Left ventricle myocardium superior (tissue), 1 donor: ENCODE results near the gene ZNF548. TPM values are rescaled to one million over a fixed set of nuclear protein-coding genes. Genes with fewer than 3 reads are reported as not detected.
"Not testable (repeated sequence)": the region's sequence is repeated elsewhere in the genome, so short reads cannot be mapped to it uniquely, and the experiment has no call there.

Experiments used
- ATAC-seq: fragments of 200-7000 bp; cut with Tn5 transposase; one replicate; pipeline ENCODE4 v1.9.1; 2020; ENCODE audit warnings: mild to moderate bottlenecking, moderate library complexity
- DNase-seq: peaks from one replicate; pipeline ENCODE4 v3.0.0-alpha.2; 2020
- intact Hi-C: fragments of 100-400 bp; cut with micrococcal nuclease; formaldehyde crosslinking; loops from one replicate; pipeline ENCODE4 v1.11.0; 2022
- long read RNA-seq: library from polyadenylated mRNA; unstranded; transcript quantifications from one replicate; pipeline ENCODE4 v2.0.0, GENCODE V29; 2021
- total RNA-seq: library from RNA; stranded (reverse); fragmentation: NEBNext Ultra II Directional; extraction: Animal tissue kit (Norgen Biotek cat#: 25700); gene quantifications from one replicate; pipeline ENCODE4 v1.2.1, GENCODE V29; 2021
- donor health status: DM: no; HTN: yes; CAD: no; lungs with severe emphysema.

ZNF548 gene
- total RNA-seq: 17.8 TPM
- long read RNA-seq, transcript ZNF548-201 (4 exons, 2,115 nt): major isoform, 25 of 30 reads
- long read RNA-seq, partial matches to known transcripts: 0 of 30 reads
- long read RNA-seq, other reads (novel, unspliced or antisense): 2 of 30 reads

DNA sequence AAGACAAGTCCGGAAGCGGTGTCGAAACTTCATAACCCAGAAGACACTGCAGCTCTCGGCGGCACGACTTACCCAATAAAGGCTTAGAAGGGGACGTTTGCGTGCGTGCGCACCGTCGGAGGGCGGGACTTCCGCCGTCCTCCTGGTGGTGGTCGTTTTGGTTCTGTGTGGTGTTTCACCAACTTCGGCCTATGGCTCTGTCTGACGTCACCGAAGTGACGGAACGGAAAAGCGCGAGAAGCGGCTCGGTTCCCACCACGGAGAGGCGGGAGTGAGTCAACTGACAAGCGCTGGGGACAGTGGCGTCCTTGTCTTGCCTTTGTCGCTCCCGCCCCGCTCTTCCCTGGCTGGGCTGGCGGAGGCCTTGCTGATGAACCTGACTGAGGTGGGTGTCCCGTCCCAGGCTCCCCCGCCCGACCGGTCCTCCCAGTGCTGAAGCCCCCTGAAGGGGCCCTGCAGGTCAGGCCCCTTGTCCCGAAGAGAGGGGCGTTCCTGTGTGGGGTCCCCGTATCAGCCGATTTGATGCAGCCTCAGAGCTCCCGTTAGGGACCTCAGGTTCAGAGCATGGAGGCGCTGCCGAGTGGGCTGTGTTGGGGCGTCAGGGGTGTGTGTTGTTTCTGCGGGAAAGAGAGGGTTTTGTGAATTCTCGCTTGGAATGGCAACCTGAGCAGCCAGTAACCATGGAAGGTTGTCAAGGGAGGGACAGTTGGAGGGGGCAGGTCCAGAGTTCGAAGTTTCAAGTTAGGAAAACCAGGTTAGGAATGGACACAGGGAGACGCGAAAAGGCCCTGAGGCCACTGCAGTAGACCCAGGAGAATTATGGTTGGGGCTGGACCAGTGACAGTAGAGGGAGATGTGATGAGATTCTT lies at the start of gene ZNF548:
Gene ZNF548 (plus strand): TSS at position 125 of the 869 bp plus-strand sequence. CDS start 246 bp downstream, at position 371.
- peak; percentile 99 for ATAC-seq
- intact Hi-C loops: no loop called here
- peak; percentile 97 for DNase-seq

DNA sequence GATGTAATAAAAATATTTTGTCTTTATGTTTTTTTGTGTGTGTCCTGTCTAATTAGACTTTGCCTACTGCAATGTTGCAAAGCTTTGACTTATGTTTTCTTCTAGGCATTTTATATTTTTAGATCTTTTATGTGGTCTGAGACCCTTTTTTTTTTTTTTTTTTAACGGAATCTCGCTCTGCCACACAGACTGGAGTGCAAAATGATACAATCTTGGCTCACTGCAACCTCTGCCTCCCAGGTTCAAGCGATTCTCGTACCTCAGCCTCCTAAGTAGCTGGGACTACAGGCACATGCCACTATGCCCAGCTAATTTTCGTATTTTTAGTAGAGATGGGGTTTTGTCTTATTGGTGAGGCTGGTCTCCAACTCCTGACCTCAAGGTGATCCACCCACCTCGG lies 47.1 kb upstream of the ZNF548 start:
- no peak for ATAC-seq

DNA sequence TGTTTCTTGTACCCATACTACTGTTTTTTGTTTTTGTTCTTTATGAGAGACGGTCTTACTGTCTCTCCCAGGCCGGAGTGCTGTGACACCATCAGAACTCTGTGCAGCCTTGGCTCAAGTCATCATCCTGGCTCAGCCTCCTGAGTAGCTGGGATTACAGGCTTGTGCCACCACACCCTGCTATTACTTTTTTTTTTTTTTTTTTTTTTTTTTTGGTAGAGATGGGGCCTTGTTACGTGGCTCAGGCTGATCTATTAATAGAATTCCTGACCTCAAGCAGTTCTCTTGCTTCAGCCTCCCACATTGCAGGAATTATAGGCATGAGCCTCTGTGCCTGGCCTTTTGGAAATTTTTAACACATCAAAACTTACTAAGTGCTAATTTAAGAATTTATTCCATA lies 41.5 kb upstream of the ZNF548 start:
- intact Hi-C loops: no loop called here
- DNase-seq: no peak
- no peak for ATAC-seq

More for the DNA sequence above, 47.1 kb upstream of the ZNF548 start:
- intact Hi-C loops: no loop called here
- no peak for DNase-seq

DNA sequence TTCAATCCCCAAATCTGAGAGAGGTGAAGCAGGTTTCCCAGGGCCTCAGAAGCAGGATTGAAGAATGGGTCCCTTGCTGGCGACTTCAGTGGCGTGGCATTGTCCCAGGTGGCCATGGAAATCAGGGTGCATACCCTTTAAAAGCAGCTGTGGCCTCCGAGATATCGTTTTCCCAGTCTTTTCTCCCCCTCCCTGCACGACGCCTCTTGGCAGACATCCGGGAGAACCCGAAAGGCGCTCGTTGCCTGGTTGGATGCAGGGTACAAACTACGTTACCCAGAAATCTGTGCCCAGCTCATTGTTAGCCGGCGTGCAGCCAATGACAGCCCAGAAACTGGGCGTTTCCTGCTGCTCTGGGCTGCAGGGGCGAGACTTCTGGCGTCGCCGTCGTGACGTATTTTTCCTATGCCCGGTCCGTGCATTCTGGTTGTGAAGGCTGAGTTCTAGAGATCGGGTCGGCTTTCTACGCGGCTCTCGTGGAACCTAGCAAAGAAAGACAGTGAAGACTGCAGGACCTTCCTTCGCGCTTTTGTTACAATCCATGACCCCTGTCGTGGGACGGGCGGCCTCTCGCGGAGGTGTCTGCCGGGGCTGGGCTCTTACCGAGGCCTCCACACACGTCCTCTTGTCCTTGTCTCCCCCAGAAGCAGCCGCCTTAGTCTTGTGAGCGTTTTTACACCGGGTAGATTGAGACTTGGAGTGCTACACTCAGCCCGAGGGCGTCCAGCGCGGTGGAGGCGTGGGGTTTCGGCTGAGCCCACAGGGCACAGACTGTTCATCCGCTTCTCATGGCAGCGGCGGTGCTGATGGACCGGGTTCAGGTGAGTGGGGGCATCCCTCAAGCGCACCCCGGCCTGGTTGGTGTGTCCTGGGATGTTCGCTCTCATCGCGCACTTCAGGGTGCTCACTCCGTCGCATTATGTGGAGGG lies 38.5 kb upstream of the ZNF548 start, which contains the start of gene ZNF304:
Gene ZNF304 (plus strand): TSS at position 395 of the 929 bp plus-strand sequence. CDS start 394 bp downstream, at position 789.
- intact Hi-C loops: no loop called here
- ATAC-seq (peak; percentile 98), DNase-seq (peak; percentile 96)

DNA sequence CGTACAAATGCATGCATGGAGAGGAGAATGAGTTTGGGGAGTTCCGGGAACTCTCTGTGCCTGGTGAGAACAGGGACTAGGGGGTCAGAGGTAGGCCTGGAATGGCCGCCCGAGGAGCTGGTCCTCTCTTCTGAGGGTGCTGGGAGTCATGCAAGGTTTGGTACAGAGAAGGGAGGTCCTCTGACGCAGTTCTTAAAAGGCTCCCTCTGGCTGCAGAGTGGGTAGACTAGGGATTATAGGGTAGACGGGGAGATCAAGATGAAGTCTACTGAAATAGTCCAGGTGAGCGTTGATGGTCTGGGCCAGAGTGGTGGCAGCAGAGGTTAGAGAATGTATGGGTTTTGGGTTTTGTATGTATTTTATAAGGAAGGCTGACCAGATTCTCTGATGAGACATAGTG lies 37.8 kb upstream of the ZNF548 start:
- no peak for DNase-seq
- peak; percentile 14 for ATAC-seq
- intact Hi-C loops: no loop called here

DNA sequence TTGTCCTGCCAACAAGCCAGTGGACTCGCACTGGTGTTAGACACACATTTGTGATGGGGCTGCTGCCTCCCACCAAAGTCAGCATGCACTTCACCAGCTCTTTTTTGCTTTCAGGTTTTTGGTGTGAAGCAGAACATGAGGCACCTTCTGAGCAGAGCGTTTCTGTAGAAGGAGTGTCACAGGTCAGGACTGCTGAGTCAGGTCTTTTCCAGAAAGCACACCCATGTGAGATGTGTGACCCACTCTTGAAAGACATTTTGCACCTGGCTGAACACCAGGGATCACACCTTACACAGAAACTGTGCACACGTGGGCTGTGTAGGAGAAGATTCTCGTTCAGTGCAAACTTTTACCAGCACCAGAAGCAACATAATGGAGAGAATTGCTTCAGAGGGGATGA lies 33.7 kb upstream of the ZNF548 start:
- intact Hi-C loops: no loop called here
- DNase-seq: no peak
- no peak for ATAC-seq

DNA sequence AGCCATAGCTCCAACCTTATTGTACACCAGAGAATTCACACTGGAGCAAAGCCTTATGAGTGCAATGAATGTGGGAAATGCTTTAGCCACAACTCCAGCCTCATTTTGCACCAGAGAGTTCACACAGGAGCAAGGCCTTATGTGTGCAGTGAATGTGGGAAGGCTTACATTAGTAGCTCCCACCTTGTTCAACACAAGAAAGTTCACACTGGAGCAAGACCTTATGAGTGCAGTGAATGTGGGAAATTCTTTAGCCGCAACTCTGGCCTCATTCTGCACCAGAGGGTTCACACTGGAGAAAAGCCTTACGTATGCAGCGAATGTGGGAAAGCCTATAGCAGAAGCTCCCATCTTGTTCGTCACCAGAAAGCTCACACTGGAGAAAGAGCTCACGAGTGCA lies 32.2 kb upstream of the ZNF548 start:
- DNase-seq (no peak), ATAC-seq (no peak)
- intact Hi-C loops: no loop called here

DNA sequence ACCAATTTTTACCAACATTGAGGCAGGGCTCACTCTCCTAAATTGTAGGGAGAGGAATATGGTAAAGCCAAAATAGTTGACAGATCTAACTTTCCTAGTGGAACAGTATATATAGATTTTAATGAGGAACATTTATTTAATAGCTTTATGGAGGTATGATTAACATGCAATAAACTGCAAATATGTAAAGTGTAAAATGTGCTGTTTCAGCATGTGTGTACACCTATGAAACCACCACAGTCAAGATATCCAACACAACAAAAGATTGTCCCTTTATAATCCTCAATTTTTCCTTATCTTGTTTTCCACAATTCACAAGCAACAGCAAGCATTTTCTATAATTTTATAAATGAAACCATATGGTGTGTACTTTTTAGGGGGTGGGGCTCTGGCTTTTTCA lies 30.4 kb upstream of the ZNF548 start:
- ATAC-seq: no peak
- intact Hi-C loops: no loop called here

DNA sequence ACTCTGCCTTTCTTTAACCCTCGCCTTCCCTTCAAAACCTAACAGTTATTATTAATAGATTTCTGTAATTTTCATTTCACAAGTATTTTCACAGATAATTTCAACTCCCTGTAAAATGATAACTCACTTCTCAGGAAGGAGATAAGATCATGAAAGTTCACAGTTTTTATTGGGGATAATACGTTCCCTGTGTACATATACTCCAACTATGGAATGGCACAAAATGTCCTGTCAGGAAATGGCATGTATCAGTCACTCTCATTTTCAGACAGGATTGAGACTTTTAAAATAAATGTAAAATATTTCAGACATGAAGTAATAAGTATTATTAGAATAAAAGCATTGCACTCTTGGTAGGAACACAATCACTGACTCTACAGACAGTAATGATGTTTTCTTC lies 27.2 kb upstream of the ZNF548 start:
- no peak for DNase-seq
- intact Hi-C loops: no loop called here
- no peak for ATAC-seq

More for the DNA sequence above, 30.4 kb upstream of the ZNF548 start:
- no peak for DNase-seq

DNA sequence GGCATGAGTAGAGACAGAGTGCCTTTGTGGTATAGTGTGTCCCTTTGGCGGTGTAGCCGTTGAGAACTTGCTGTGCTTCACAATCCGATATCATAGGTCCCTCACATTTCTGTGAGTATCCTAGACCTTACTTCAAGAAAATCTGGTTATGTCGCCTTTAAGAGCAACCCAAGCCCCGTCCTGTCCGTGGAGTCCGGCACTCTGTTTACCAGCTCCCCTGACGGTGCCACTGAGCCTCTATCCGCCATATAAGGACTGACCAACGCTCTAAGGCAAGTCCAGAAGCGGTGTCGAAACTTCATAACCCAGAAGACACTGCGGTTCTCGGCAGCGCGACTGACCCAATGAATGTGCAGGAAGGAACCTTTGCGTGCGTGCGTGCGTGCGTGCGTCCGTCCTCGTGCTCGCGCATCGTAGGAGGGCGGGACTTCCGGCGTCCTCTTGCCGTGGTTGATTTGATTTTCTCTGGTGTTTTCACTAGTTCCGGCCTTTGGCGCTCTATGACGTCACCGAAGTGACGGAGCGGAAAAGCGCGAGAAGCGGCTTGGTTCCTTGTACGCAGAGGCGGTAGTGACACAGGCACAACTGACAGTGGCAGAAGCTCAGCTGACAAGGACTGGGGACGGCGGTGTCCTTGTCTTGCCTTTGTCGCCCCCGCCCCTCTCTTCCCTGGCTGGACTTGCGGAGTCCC lies 26.5 kb upstream of the ZNF548 start, which contains the start of the genes TRAPPC2B and ZNF547:
Gene TRAPPC2B (plus strand): TSS at position 555 of the 691 bp plus-strand sequence. CDS start 1,283 bp downstream, outside the sequence.
Gene ZNF547 (plus strand): TSS at position 555 of the 691 bp plus-strand sequence. CDS start 5,005 bp downstream, outside the sequence.
- intact Hi-C loops: no loop called here
- DNase-seq (peak; percentile 100), ATAC-seq (peak; percentile 96)

DNA sequence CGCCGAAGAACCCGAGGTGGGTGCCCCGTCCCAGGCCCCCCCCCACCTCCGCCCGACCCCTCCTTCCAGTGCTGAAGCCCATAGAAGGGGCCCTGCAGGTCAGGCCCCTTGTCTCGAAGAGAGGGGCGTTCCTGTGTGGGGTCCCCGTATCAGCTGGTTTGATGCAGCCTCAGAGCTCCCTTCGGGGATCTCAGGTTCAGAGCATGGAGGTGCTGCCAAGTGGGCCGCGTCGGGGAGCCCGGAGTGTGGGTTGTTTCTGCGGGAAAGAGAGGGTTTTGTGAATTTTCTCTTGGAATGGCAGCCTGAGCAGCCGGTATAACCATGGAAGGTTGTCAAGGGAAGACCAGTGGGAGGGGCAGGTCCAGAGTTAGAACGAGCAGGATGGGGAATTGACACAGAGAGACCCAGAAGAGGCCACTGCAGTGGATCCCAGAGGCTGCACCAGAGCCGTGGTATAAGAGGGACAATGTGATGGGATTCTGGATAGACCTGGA lies 25.9 kb upstream of the ZNF548 start:
- DNase-seq (no peak), ATAC-seq (peak; percentile 3)
- intact Hi-C loops: no loop called here

DNA sequence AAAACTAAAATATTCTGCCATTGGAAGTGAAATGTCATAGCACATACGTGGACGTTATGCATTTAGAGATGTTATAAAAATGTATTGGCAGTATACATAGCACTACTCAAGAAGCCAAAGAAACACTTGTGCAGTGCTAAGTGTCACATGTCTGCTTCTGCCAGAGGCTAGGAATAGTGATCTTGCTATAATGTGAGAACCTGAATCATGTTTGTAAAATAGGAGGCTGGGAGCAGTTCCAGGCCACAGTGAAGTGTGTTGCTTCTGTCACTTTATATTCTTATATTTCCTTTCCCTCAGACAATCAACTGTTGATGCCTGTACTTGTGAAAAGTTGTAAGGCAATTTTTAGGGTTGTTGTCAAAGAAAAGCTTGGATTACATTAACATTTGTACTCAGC lies 22.9 kb upstream of the ZNF548 start:
- ATAC-seq: no peak

DNA sequence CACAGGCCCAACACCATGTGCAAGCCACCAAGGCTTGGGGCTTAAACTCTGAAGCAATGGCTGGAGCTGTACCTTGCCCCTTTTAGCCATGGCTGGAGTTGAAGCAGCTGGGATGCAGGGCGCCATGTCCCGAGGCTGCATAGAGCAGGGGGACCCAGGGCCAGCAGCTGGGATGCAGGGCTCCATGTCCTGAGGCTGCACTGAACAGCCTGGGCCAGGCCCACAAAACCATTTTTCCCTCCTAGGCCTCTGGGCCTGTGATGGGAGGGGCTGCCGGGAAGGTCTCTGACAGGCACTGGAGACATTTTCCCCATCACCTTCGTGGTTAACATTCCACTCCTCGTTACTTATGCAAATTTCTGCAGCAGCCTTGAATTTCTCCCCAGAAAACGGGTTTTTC lies 15.5 kb upstream of the ZNF548 start:
- intact Hi-C loops: no loop called here
- no peak for DNase-seq
- ATAC-seq: no peak

More for the DNA sequence above, 22.9 kb upstream of the ZNF548 start:
- intact Hi-C loops: no loop called here
- no peak for DNase-seq

DNA sequence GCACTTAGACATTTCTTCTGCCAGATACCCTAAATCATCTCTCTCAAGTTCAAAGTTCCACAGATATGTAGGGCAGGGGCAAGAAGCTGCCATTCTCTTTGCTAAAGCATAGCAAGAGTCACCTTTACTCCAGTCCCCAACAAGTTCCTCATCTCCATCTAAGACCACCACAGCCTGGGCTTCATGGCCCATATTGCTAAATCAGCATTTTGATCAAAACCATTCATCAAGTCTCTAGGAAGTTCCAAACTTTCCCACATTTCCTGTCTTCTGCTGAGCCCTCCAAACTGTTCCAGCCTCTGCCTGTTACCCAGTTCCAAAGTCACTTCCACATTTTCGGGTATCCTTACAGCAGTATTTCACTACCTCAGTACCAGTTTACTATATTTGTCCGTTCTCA lies 15.0 kb upstream of the ZNF548 start:
- DNase-seq, intact Hi-C loops, ATAC-seq: not testable (repeated sequence)

DNA sequence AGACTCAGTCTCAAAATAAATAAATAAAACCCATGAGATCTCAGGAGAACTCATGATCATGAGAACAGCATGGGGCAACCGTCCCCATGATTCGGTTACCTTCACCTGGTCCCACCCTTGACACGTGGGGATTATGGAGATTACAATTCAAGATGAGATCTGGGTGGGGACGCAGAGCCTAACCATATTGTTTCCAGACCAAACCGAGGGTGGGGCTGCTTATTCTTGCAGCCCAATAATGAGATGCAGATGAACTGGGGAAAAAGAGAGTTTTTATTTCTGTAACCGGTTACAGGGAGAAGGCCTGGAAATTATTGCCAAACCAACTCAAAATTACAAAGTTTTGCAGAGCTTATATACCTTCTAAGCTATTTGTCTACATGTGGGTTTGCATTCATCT lies 13.5 kb upstream of the ZNF548 start:
- DNase-seq (no peak), ATAC-seq (no peak)
- intact Hi-C loops: no loop called here

DNA sequence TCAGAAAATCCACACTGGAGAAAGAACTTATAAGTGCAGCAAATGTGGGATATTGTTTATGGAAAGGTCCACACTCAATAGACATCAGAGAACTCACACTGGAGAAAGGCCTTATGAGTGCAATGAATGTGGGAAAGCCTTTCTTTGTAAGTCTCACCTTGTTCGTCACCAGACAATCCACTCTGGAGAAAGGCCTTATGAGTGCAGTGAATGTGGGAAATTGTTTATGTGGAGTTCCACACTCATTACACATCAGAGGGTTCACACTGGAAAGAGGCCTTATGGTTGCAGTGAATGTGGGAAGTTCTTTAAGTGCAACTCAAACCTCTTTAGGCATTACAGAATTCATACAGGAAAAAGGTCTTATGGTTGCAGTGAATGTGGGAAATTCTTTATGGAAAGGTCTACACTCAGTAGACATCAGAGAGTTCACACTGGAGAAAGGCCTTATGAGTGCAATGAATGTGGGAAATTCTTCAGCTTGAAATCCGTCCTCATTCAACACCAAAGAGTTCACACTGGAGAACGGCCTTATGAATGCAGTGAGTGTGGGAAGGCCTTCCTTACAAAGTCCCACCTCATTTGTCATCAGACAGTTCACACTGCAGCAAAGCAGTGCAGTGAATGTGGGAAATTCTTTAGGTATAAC lies 12.0 kb upstream of the ZNF548 start:
- no peak for DNase-seq
- intact Hi-C loops: no loop called here

DNA sequence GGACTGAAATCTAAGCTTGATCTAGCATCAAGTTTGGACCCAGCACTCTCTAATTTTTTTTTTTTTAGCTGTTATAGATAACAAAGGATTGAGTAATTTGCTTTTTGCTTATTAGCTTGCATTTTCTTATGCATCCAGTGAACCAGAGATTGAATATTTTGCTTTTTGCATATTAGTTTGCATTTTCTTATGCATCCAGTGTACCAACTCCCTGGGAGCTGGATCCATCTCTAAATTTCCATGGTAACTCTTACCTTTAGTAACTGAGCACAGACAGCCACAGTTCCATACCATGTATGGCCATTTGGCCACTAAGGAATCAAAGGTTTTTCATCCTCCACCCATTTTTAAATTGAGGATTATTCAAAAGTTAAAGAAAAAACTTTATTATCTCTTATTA lies 8.7 kb upstream of the ZNF548 start:
- intact Hi-C loops: no loop called here
- no peak for ATAC-seq

More for the DNA sequence above, 12.0 kb upstream of the ZNF548 start:
- ATAC-seq: no peak

More for the DNA sequence above, 8.7 kb upstream of the ZNF548 start:
- DNase-seq: no peak
